Ascending aorta (tissue), 2 donors: Measurements from ENCODE around the gene FIGNL1. TPM values are rescaled to one million over a fixed set of nuclear protein-coding genes. Genes with fewer than 3 reads are reported as not detected.

Experiments
- DNase-seq, 2 donors: peaks; one replicate each; pipeline ENCODE4 v3.0.0-alpha.2; 2019; ENCODE audit warnings: low spot score in 2 of 2
- H3K27ac ChIP-seq, 2 donors: fragments of 200-600 bp; sonication (generic); one replicate each; pipeline ENCODE4 v1.5.1; 2016 to 2017; ENCODE audit warnings: mild to moderate bottlenecking in 1 of 2
- H3K27me3 ChIP-seq: fragments of 200-600 bp; sonication (generic); one replicate; pipeline ENCODE4 v1.5.1; 2017
- H3K36me3 ChIP-seq, 2 donors: fragments of 200-600 bp; sonication (generic); one replicate each; pipeline ENCODE4 v1.5.1; 2016
- H3K4me1 ChIP-seq, 2 donors: fragments of 200-600 bp; sonication (generic); one replicate each; pipeline ENCODE4 v1.5.1; 2016 to 2017; ENCODE audit warnings: mild to moderate bottlenecking in 1 of 2
- H3K4me3 ChIP-seq, 2 donors: fragments of 200-600 bp; sonication (generic); one replicate each; pipeline ENCODE4 v1.5.1; 2016 to 2017; ENCODE audit warnings: mild to moderate bottlenecking in 1 of 2
- H3K9me3 ChIP-seq, 2 donors: fragments of 200-600 bp; sonication (generic); one replicate each; pipeline ENCODE4 v1.5.1; 2016
- CTCF ChIP-seq, 3 experiments: fragments of 200-600 bp in 2 of 3; fragments of 450-650 bp in 1 of 3; sonication (generic) in 2 of 3; IDR thresholded peaks; one replicate each; pipeline ENCODE4 v1.5.1; 2016 to 2019; ENCODE audit warnings: antibody characterized with exemption in 3 of 3, mild to moderate bottlenecking in 1 of 3, moderate library complexity in 1 of 3
- intact Hi-C: fragments of 100-400 bp; cut with DNase I; formaldehyde crosslinking; loops from one replicate; pipeline ENCODE4 v1.15.1; 2023
- total RNA-seq: library from RNA; depleted of rRNA; stranded (reverse); fragments of >200 nt; gene quantifications from one replicate; pipeline ENCODE4 v1.1.0, GENCODE V29; 2016

Gene FIGNL1
- total RNA-seq, 1 donor from 2014 or later, result 0.32 TPM

DNA sequence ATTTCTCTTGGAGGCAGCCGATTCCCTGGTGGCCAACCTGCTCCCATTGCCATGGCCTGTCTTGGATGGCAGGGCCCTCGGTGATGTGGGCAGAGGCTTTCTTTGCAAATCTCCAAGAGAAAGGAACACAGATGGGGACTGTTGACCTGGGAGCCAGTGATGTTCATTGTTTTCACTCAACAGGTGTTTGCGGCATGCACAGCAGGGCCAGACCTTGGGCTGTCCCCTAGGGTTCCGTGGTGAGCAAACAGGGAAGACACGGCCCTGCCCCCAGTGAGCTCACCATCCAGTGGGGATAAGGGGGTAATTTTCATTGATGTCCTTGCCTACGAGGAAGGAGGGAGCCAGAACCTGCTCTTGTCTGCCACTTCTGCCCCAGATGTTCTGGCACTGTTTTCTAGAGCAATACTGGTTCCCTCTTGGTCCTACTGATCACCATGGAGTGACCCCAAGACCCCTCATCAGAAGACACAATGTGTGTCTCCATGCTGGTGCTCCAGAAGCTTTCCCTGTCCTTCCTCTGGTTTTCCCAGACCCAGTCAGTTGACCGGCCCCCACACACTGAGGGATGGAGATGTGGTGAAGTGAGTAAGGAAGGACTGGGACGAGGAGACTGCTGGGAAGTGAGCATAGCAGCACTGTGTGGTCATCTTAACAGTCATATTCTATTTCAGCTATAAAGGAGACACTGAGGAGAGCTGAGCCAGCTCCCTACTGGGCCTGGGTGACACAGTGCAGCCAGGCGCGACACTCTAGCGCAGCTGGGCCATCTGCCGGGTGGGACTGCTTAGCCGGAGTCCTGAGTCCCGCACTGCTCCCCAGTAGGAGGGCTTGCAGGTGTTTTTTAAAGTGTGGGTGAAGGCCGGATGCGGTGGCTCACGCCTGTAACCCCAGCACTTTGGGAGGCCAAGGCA lies 20.4 kb upstream of the FIGNL1 start:
- no peaks in the 10 kb centered on the region for H3K36me3 ChIP-seq
- no peaks in the 10 kb centered on the region for H3K27me3 ChIP-seq
- H3K9me3 ChIP-seq, result no peaks in the 10 kb centered on the region
- no peak overlapping the region for H3K27ac ChIP-seq
- H3K4me1 ChIP-seq, result peaks cover 0 to 3% of the 10 kb centered on the region in 2 donors
- no peak for TF ChIP-seq CTCF (IDR thresholded peaks at IDR 0.05)
- DNase-seq, result no peak
- intact Hi-C loops, result no loop called here
- H3K4me3 ChIP-seq, result no peak overlapping the region

DNA sequence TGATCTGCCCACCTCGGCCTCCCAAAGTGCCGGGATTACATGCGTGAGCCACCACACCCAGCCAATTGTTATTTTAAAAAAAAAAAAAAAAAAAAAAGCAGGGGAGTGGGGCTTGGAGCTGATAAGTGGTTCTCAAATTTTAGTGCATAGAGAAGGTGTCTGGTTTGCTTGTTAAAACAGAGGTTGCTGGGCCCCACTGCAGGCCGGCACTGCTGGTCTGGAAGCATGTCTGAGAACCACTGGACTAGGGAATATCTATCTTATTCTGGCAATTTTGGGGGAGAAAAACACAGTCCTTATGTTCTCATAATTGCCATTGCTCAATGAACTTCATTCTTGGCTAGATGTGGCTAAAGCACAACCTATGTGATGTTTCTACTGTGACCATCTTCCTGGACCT lies 19.0 kb upstream of the FIGNL1 start:
- intact Hi-C loops, result loop anchor here (5.0 to 10.0 kb wide), 2 partner anchors 128 to 326 kb away; no protein-coding TSS in a partner anchor
- DNase-seq, result no peak
- Histone ChIP-seq H3K4me1 (peaks cover 0 to 3% of the 10 kb centered on the region in 2 donors), H3K4me3 (no peak overlapping the region), H3K36me3 (no peaks in the 10 kb centered on the region), H3K9me3 (no peaks in the 10 kb centered on the region), H3K27ac (no peak overlapping the region), H3K27me3 (no peaks in the 10 kb centered on the region)
- TF ChIP-seq CTCF (IDR thresholded peaks at IDR 0.05), result no peak

DNA sequence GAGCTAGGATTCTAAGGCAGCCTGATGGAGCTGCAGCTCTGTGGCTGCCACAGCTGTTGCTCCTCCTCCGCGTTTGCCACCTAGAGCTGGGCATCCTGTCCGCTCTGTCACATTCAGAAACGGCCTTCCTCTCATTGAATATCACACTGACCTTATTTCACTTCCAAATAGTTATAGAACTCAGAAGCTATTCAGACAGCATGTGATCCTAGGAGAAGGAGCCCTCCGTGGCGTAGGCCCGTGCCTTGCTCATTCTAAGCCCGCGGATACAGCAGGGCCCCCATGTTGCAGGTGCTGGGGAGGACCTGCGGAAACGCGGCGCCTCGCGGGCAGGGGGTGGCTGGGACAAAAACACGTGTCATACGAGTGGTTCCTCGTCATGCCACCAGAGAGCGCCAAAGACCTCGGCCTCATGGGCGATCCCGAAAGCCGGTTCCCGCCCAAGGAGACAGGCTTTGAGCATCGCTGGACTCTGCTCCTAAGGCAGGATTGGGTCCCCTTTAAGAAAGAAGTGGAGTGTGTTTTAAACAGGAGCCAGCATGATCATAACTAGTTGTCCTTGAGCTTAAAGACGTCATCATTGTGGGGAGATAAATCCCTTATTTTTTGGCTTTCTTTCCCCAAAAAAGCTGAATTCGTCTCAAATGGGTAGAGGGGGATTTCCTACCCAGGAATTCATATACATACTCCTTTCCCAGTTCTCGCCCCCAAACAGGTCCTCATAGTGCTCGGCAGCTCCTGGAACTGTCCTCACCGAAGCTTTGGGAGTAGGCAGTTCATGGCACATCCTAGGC lies 17.9 kb upstream of the FIGNL1 start:
- H3K4me1 ChIP-seq, result peaks cover 0 to 3% of the 10 kb centered on the region in 2 donors
- H3K27me3 ChIP-seq, result no peaks in the 10 kb centered on the region
- peak; percentile 19 to 87 for DNase-seq
- H3K9me3 ChIP-seq, result no peaks in the 10 kb centered on the region
- H3K36me3 ChIP-seq, result no peaks in the 10 kb centered on the region
- intact Hi-C loops, result loop anchor here (1.0 to 10.0 kb wide), 6 partner anchors 129 to 693 kb away; no protein-coding TSS in a partner anchor
- peak; percentile 86 to 88 (median 86) for TF ChIP-seq CTCF (IDR thresholded peaks at IDR 0.05)
- peak overlapping the region; percentile 14 to 19 for H3K4me3 ChIP-seq
- no peak overlapping the region for H3K27ac ChIP-seq

- no peaks in the 10 kb centered on the region for H3K9me3 ChIP-seq
- DNase-seq, result no peak
- intact Hi-C loops, result loop anchor here (5.0 to 10.0 kb wide), 2 partner anchors 130 to 328 kb away; no protein-coding TSS in a partner anchor
- no peaks in the 10 kb centered on the region for H3K27me3 ChIP-seq
- H3K4me1 ChIP-seq, result peaks cover 0 to 3% of the 10 kb centered on the region in 2 donors
- TF ChIP-seq CTCF (IDR thresholded peaks at IDR 0.05), result no peak
- H3K27ac ChIP-seq, result no peak overlapping the region
- H3K36me3 ChIP-seq, result no peaks in the 10 kb centered on the region
- H3K4me3 ChIP-seq, result no peak overlapping the region
Observed at GRCh38 chr7:50466815-50467585, 16.9 kb upstream of the FIGNL1 start.

GRCh38 chr7:50463035-50463434 lies 12.9 kb upstream of the FIGNL1 start:
- DNase-seq, result no peak
- intact Hi-C loops, result loop anchor here (10.0 kb wide), 1 partner anchor 332 kb away; no protein-coding TSS in a partner anchor
- Histone ChIP-seq H3K36me3 (no peaks in the 10 kb centered on the region), H3K27ac (no peak overlapping the region), H3K9me3 (no peaks in the 10 kb centered on the region), H3K4me3 (no peak overlapping the region), H3K27me3 (no peaks in the 10 kb centered on the region), H3K4me1 (no peaks in the 10 kb centered on the region)
- no peak for TF ChIP-seq CTCF (IDR thresholded peaks at IDR 0.05)
